HL-60 (cell line): ENCODE results near the gene CTNNA1.

ENCODE experiments used
- DNase-seq, 2 experiments: peaks; one replicate each; pipeline ENCODE4 v3.0.0-alpha.2; 2010 to 2020; ENCODE audit warnings: low read depth in 1 of 2, low spot score in 1 of 2
- H3K27ac ChIP-seq: fragments of 250-450 bp; sonication (Bioruptor Pico); replicated peaks from 2 replicates; pipeline ENCODE4 v1.5.1; 2020; ENCODE audit warnings: mild to moderate bottlenecking, moderate library complexity
- H3K27me3 ChIP-seq: fragments of 250-450 bp; sonication (Bioruptor Pico); 2 replicates; pipeline ENCODE4 v1.5.1; 2021; ENCODE audit warnings: mild to moderate bottlenecking, moderate library complexity; ENCODE audit not compliant: insufficient read depth, poor library complexity, severe bottlenecking
- H3K4me3 ChIP-seq: replicated peaks from 2 replicates; pipeline ENCODE4 v1.5.1; 2011; ENCODE audit warnings: mild to moderate bottlenecking, control low read depth, low read length; ENCODE audit not compliant: insufficient read depth
- GABPA ChIP-seq: IDR thresholded peaks from 2 replicates; pipeline ENCODE4 v1.6.1; 2012; ENCODE audit warnings: low read depth
- POLR2AphosphoS5 ChIP-seq: IDR thresholded peaks from 2 replicates; pipeline ENCODE4 v1.6.1; 2012; ENCODE audit warnings: low read depth
- SPI1 ChIP-seq: IDR thresholded peaks from 2 replicates; pipeline ENCODE4 v1.6.1; 2012; ENCODE audit warnings: low read depth, mild to moderate bottlenecking, borderline replicate concordance
- TF ChIP-seq, protein P1 (sequence below): IDR thresholded peaks from one replicate; pipeline ENCODE4 v1.5.1; 2011; ENCODE audit warnings: low read length, control low read depth, inconsistent platforms; ENCODE audit not compliant: insufficient read depth
- TF ChIP-seq, protein P2 (sequence below): IDR thresholded peaks from 2 replicates; pipeline ENCODE4 v1.6.1; 2012; ENCODE audit warnings: low read depth; ENCODE audit not compliant: insufficient replicate concordance

The CTNNA1 gene

DNA sequence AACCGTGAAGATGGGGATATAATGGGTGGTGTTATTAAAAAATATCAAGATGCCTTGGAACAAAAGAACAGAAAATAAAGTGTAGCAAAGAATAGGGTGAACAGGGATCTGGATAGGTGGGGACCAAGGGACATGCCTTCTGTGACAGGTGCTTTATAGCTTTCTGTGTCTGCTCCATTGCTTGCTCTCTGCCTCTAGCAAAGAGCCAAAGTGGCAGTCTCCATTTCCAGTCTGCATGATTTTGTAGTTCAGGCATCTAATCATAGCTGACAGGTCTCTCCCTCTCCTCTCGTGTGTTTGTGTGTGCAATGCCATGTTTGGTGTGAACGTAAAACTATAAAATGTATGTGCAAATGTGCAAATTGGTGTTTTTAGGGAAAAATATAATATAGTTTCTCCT, 86.9 kb downstream of the CTNNA1 start:
- no peaks in the 10 kb centered on the region for H3K27me3 ChIP-seq
- no peak overlapping the region for H3K27ac ChIP-seq
- TF ChIP-seq SPI1 (no peak), GABPA (no peak), POLR2AphosphoS5 (no peak)
- TF ChIP-seq, protein P1, sequence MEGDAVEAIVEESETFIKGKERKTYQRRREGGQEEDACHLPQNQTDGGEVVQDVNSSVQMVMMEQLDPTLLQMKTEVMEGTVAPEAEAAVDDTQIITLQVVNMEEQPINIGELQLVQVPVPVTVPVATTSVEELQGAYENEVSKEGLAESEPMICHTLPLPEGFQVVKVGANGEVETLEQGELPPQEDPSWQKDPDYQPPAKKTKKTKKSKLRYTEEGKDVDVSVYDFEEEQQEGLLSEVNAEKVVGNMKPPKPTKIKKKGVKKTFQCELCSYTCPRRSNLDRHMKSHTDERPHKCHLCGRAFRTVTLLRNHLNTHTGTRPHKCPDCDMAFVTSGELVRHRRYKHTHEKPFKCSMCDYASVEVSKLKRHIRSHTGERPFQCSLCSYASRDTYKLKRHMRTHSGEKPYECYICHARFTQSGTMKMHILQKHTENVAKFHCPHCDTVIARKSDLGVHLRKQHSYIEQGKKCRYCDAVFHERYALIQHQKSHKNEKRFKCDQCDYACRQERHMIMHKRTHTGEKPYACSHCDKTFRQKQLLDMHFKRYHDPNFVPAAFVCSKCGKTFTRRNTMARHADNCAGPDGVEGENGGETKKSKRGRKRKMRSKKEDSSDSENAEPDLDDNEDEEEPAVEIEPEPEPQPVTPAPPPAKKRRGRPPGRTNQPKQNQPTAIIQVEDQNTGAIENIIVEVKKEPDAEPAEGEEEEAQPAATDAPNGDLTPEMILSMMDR = no peak
- TF ChIP-seq, protein P2, sequence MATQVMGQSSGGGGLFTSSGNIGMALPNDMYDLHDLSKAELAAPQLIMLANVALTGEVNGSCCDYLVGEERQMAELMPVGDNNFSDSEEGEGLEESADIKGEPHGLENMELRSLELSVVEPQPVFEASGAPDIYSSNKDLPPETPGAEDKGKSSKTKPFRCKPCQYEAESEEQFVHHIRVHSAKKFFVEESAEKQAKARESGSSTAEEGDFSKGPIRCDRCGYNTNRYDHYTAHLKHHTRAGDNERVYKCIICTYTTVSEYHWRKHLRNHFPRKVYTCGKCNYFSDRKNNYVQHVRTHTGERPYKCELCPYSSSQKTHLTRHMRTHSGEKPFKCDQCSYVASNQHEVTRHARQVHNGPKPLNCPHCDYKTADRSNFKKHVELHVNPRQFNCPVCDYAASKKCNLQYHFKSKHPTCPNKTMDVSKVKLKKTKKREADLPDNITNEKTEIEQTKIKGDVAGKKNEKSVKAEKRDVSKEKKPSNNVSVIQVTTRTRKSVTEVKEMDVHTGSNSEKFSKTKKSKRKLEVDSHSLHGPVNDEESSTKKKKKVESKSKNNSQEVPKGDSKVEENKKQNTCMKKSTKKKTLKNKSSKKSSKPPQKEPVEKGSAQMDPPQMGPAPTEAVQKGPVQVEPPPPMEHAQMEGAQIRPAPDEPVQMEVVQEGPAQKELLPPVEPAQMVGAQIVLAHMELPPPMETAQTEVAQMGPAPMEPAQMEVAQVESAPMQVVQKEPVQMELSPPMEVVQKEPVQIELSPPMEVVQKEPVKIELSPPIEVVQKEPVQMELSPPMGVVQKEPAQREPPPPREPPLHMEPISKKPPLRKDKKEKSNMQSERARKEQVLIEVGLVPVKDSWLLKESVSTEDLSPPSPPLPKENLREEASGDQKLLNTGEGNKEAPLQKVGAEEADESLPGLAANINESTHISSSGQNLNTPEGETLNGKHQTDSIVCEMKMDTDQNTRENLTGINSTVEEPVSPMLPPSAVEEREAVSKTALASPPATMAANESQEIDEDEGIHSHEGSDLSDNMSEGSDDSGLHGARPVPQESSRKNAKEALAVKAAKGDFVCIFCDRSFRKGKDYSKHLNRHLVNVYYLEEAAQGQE = no peak
- no peak overlapping the region for H3K4me3 ChIP-seq
- DNase-seq = no peak

DNA sequence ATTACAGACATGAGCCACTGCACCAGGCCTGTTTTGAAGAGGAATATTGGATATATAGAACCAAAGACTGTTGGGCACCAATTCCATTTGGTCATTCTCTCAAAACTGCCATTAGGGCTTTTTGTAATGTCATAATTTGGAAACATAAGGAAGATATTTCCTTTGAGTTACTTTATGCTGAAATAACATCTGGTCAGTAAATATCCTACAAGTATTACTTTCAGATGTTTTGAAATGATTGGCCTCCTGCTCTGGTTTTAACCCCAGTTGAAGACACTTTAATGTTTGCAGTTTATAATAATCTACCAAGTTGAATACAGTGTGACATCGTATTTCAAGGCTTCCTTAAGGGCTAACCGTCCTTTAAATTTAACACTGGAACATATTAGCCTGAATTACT, 88.3 kb downstream of the CTNNA1 start:
- Histone ChIP-seq H3K4me3 (no peak overlapping the region), H3K27ac (no peak overlapping the region), H3K27me3 (no peaks in the 10 kb centered on the region)
- no peak for DNase-seq
- TF ChIP-seq SPI1 (no peak), GABPA (no peak), POLR2AphosphoS5 (no peak)
- TF ChIP-seq, protein P1 = no peak
- TF ChIP-seq, protein P2 = no peak

DNA sequence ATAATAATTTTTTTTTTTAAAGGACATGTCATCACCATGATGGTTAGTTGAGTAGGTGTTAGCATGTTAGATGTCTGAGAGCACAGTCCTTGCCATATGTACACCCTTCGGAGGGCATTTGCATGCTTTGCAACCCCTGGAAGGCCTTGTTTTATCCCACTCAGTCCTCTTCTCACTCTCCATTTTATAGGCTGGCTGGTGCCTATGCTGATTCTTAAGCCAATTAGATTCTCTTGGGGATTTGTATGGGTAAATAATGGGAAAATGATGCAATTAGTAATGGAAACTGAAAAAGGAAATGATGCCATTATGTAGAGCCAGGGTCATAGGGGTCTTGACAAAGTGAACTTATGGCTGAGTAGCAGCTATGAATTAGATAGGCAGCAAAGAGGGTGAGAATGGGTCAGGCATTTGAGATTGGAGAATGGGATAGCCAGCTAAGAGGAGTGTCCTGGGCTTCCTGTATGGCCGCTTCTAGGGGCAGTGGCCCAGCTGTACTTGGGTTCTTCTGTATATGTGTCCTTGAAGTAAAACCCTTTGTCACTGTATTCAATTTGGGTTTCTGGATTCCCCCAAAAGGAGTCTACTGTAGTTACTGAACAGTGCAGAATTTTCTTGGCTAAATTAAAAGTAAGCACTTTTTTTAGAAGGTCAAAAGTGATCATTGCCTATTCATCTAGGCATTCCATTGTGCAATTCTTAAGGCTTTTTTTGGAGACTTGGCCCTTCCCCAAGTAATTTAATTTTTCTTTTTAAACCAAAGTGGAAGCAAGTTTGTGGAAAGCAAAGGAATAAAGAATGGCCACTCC, 90.3 kb downstream of the CTNNA1 start:
- H3K27me3 ChIP-seq = no peaks in the 10 kb centered on the region
- TF ChIP-seq, protein P2 = no peak
- TF ChIP-seq, protein P1 = no peak
- no peak for TF ChIP-seq POLR2AphosphoS5
- TF ChIP-seq GABPA = no peak
- TF ChIP-seq SPI1 = no peak
- no peak overlapping the region for H3K27ac ChIP-seq
- H3K4me3 ChIP-seq = no peak overlapping the region
- no peak for DNase-seq
